ENCODE measurements around the gene NEB.
"Not testable (repeated sequence)": the region's sequence is repeated elsewhere in the genome, so short reads cannot be mapped to it uniquely, and the experiment has no call there.

NEB gene

GRCh38 chr2:151609705-151610104 lies 124.6 kb downstream of the NEB start:
- no peak for DNase-seq (ENCODE audit: low read depth)

DNA sequence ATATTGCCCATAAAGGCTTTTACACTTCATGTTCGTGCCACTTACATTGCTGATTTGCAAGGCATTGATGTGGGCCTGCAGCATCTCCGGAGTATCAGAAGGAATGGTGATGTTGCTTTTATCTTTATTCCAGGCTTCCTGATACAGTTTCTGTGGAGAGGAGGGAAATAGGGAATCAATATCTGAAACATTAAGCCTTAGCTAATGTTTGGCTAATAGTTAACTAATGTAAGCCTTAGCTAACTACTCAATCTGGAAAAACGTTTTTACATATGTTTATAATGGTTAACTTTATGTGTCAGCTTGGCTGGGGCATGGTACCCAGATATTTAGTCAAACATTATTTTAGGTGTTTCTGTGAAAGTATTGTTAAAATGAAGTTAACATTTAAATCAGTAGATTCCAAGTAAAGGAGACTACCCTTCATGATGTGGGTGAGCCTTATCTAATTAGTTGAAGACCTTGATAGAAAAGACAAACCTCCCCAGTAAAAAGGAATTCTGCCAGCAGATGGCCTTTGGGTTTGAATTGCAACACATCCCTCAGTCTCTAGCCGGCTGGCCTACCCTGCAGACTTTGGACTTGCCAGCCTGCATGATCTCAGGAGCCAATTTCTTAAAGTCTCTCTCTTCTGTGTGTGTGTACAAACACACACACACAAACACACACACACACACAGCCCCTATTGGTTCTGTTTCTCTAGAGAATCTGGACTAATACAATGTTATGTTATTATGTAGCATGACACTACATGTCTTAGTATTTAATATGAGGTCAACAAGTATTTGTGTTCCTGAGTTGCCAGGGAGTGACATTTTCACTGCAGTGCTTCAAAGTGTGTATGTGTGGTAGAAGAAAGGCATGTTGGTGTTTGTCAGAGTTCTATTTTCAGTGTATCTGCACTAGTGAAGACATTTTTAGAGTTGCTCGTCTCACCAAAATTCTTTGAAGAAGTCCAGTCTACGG lies 126.5 kb downstream of the NEB start:
- DNase-seq (ENCODE audit: low read depth) = not testable (repeated sequence)

- not testable (repeated sequence) for DNase-seq (ENCODE audit: low read depth)
These were observed 130.7 kb downstream of the NEB start for GRCh38 chr2:151603530-151603929.

DNA sequence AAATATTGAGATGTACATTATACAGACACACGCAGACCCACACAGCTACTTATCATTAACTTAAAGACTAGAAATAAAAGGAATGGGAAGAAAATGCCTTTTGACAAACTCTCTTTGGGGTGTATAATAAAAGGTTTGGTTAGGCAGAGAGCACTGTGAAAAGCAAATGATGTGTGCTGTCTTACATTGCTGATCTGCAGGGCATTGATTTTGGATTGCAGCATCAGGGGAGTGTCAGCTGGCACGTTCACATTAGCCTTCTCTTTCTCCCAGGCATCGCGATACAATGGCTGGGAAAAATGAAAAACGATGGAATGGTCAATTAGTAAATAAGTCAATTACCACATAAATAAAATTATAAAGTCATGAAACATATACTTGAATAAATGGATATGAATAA lies 131.9 kb downstream of the NEB start:
- not testable (repeated sequence) for DNase-seq (ENCODE audit: low read depth)

DNA sequence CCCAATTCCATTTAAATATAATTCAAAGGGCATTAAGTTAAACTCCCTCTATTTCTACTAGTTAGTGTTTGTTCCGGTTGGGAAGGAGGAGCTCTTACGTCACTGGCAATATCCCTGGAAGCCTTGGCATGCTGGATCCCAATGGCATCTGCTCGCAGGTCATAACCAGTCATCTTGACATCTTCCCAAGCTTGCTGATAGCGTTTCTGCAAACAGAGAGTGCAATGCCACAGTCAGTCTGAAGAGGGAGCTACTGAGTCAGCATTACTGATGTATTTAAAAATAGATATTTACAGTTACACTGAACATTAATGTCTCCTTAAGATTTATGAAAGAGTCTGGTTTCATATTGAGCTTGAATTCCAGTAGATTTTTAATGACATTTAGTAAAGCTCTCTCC lies 132.5 kb downstream of the NEB start:
- not testable (repeated sequence) for DNase-seq (ENCODE audit: low read depth)

DNA sequence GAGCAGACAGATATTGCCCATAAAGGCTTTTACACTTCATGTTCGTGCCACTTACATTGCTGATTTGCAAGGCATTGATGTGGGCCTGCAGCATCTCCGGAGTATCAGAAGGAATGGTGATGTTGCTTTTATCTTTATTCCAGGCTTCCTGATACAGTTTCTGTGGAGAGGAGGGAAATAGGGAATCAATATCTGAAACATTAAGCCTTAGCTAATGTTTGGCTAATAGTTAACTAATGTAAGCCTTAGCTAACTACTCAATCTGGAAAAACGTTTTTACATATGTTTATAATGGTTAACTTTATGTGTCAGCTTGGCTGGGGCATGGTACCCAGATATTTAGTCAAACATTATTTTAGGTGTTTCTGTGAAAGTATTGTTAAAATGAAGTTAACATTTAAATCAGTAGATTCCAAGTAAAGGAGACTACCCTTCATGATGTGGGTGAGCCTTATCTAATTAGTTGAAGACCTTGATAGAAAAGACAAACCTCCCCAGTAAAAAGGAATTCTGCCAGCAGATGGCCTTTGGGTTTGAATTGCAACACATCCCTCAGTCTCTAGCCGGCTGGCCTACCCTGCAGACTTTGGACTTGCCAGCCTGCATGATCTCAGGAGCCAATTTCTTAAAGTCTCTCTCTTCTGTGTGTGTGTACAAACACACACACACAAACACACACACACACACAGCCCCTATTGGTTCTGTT lies 137.2 kb downstream of the NEB start:
- not testable (repeated sequence) for DNase-seq (ENCODE audit: low read depth)

GRCh38 chr2:151591908-151592255 lies 142.4 kb downstream of the NEB start:
- not testable (repeated sequence) for DNase-seq (ENCODE audit: low read depth)

DNA sequence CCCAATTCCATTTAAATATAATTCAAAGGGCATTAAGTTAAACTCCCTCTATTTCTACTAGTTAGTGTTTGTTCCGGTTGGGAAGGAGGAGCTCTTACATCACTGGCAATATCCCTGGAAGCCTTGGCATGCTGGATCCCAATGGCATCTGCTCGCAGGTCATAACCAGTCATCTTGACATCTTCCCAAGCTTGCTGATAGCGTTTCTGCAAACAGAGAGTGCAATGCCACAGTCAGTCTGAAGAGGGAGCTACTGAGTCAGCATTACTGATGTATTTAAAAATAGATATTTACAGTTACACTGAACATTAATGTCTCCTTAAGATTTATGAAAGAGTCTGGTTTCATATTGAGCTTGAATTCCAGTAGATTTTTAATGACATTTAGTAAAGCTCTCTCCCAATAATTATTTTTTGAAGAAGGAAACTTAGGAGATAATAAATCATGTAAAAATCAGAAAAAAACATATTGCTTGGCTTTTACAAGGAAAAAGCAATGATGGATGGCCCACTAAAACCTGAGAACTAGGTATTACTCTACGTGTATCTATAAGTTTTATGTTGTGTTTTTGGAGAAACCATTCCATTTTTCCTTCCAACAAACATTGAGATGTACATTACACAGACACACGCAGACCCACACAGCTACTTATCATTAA lies 142.9 kb downstream of the NEB start:
- not testable (repeated sequence) for DNase-seq (ENCODE audit: low read depth)

DNA sequence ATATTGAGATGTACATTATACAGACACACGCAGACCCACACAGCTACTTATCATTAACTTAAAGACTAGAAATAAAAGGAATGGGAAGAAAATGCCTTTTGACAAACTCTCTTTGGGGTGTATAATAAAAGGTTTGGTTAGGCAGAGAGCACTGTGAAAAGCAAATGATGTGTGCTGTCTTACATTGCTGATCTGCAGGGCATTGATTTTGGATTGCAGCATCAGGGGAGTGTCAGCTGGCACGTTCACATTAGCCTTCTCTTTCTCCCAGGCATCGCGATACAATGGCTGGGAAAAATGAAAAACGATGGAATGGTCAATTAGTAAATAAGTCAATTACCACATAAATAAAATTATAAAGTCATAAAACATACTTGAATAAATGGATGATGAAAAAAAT lies 153.0 kb downstream of the NEB start:
- not testable (repeated sequence) for DNase-seq (ENCODE audit: low read depth)

DNA sequence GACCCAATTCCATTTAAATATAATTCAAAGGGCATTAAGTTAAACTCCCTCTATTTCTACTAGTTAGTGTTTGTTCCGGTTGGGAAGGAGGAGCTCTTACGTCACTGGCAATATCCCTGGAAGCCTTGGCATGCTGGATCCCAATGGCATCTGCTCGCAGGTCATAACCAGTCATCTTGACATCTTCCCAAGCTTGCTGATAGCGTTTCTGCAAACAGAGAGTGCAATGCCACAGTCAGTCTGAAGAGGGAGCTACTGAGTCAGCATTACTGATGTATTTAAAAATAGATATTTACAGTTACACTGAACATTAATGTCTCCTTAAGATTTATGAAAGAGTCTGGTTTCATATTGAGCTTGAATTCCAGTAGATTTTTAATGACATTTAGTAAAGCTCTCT lies 153.6 kb downstream of the NEB start:
- DNase-seq (ENCODE audit: low read depth) = not testable (repeated sequence)

- DNase-seq (ENCODE audit: low read depth) = no peak
These were observed 157.2 kb downstream of the NEB start for GRCh38 chr2:151577116-151577515.

GRCh38 chr2:151576080-151576479 lies 158.2 kb downstream of the NEB start:
- DNase-seq (ENCODE audit: low read depth) = no peak

DNA sequence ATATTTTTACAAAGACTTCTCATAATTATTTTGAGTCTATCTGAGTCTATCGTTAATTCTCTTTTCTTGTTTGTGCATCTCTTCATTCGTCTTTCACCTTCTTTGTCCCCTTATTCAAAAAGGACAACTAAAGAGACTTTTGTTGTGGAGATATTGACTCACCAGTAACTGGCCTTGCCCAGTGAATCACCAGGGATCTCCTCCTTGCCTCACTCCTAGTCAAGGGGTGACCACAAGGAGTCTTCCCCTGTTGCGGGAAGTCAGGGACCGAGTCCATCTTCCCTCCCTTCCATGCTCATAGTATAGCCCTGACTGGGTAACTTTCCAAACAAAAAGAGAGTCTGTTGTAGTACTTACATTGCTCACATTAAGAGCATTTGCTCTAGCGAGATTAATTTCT lies 158.9 kb downstream of the NEB start:
- peak; percentile 43 for DNase-seq (ENCODE audit: low read depth)

DNA sequence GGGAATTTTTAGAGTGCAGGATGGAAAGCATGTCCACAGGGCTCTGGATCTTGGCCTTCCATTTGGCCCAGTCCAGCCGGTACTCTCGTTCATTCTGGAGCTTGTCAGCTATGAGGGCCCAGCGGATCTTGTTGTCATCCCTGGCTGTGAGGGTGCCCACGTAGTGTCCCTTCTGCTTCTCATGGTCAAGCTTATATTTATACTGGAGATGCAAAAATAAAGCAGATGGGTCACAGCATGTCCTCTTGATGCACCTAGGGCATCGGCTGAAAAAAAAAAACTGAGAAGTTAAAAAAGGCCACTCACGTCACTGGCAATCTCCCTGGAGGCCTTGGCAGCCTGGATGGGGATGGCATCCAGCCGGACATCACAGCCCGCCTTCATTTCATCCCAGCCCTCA lies 164.1 kb downstream of the NEB start:
- no peak for DNase-seq (ENCODE audit: low read depth)

DNA sequence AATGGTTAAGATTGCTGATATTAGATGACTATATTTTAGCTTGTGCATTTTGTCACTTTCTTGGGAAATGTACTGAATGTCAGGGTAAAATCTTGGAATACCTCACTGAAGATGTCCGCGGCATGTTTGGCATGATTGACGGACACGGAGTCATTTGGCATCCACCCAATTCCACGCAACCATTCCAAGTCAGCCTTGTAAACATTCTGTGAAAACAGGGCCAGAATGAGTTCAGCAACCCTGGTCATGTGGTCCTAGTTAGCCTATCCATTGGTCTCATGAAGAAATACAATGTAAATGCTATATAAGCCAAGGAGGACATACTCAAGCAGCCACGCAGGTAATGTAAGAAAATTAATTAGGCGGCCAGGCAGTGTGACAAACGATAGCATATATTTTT lies 165.1 kb downstream of the NEB start:
- DNase-seq (ENCODE audit: low read depth) = peak; percentile 7

DNA sequence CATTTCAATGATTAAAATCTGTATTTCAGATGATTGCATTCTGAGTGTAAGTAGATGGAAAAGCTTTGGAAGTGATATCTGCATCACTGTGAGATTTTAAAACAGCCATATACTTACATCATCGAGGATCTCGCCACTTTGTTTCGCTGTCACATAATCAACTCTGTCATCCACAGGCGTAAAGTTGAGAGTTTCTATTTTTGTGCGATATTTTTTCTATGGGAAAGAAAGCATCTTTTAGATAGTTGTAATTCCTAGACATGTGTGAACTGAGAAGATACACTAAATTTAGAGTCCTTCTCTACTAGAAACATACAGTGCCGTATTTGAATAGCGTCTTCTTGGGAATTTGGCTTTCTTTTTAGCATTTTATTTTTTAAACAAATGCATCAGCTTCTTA lies 165.8 kb downstream of the NEB start:
- no peak for DNase-seq (ENCODE audit: low read depth)

DNA sequence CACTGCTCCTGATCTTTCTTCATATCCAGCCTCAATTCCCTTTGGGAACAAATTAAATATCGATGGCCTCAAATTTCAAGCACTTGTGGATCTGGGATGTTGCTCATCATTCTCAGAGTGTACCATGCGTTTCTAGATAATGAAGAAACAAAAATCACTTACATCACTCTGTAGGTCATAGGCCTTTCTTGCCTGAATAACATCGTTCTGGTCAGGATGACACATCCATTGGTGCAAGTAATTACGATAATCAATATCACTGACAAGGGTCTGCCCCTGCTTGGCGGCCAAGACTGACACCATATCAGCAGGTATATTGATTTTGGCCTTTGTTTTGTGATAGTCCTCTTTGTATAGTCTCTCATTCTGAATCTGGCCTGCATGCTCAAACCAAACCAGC lies 167.3 kb downstream of the NEB start:
- no peak for DNase-seq (ENCODE audit: low read depth)

DNA sequence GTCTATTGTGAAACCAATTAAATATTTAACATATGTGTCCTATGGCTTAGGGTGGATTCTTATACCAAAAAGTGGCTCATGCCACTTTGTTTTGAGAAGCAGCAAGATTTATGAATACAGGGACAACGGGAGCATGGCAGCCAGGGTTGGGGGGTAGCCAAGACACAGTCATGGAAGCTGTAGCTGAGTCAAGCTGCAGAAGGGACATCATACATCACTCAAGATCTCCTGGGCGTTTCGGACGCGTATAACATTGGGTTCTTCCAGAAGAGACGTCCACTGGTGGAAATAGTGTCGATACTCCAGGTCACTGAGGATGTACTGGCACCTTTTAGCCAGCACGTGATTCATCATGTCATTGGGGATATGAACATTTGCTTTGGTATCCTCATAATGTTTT lies 171.9 kb downstream of the NEB start:
- DNase-seq (ENCODE audit: low read depth) = no peak

GRCh38 chr2:151560289-151560688 lies 174.0 kb downstream of the NEB start:
- peak; percentile 69 for DNase-seq (ENCODE audit: low read depth)

DNA sequence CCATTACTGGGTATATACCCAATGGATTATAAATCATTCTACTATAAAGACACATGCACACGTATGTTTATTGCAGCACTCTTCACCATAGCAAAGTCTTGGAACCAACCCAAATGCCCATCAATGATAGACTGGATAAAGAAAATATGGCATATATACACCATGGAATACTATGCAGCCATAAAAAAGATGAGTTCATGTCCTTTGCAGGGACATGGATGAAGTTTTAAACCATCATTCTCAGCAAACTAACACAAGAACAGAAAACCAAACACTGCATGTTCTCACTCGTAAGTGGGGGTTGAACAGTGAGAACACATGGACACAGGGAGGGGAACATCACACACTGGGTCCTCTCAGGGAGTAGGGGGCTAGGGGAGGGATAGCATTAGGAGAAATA lies 174.8 kb downstream of the NEB start:
- DNase-seq (ENCODE audit: low read depth) = not testable (repeated sequence)

- not testable (repeated sequence) for DNase-seq (ENCODE audit: low read depth)
These were observed 176.4 kb downstream of the NEB start for GRCh38 chr2:151557883-151558282.

DNA sequence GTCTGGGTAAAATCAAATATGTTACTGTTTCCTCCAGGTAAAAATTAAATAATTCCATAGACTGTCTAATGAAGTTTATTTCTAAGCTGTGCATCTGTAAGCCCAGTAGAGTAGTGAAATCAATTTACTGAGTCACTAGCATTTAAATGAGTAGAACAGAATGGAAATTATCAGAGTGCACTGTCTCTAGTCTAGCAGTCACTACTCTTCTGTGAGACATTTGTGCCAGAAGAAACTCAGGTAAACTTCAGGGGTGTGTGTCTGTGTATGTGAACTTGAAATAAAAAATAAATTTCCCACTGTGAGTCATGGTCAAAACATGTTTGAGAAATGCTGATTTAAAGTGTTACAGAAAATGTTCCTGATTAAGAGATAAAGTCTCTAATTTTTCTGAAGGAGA lies 178.2 kb downstream of the NEB start:
- DNase-seq (ENCODE audit: low read depth) = no peak

DNA sequence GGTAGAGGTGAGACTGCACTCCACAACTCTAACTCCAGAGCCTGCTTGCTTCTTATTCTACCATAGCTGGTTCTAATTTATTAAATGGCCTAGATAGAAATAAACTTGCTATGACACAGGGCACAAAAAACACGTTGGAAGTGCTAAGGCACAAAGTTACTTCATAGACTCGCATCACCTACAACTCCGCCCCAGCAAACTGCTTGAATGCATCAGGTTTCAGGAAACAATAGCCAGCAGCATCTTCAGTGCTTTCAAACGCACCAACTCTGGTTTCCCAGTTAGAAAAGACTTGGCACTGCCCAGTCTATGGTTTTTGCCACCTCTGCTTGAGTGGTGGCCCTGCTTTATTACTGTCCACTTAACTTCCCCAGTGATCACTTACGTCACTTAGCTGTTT lies 182.0 kb downstream of the NEB start:
- no peak for DNase-seq (ENCODE audit: low read depth)
